Mesenchymal stem cell (in vitro differentiated cells and primary cell): ENCODE measurements around the gene KLK5.
A peak's percentile ranks its signal among the peaks of the same experiment; 100 is the strongest.

Source experiments
- DNase-seq: peaks from one replicate; pipeline ENCODE4 v3.0.0-alpha.2; 2013
- H2AFZ ChIP-seq: one replicate; pipeline ENCODE4 v1.6.1; 2013; ENCODE audit warnings: low read depth, mild to moderate bottlenecking, control low read depth, inconsistent platforms, low read length, moderate library complexity
- H2AK5ac ChIP-seq: 2 replicates; pipeline ENCODE4 v1.6.1; 2013; ENCODE audit warnings: low read length, moderate library complexity, mild to moderate bottlenecking, inconsistent platforms; ENCODE audit not compliant: severe bottlenecking
- H2BK120ac ChIP-seq: one replicate; pipeline ENCODE4 v1.6.1; 2013; ENCODE audit warnings: low read depth, mild to moderate bottlenecking, inconsistent platforms, low read length, moderate library complexity
- H2BK12ac ChIP-seq, 2 experiments: one replicate each; pipeline ENCODE4 v1.6.1; 2013; ENCODE audit warnings: inconsistent platforms in 2 of 2, low read length in 2 of 2, mild to moderate bottlenecking in 2 of 2, moderate library complexity in 2 of 2, control low read depth in 1 of 2
- H2BK15ac ChIP-seq: one replicate; pipeline ENCODE4 v1.6.1; 2013; ENCODE audit warnings: mild to moderate bottlenecking, low read depth, inconsistent platforms; ENCODE audit not compliant: poor library complexity, severe bottlenecking
- H2BK5ac ChIP-seq: 2 replicates; pipeline ENCODE4 v1.6.1; 2013; ENCODE audit warnings: low read depth, mild to moderate bottlenecking, low read length, control low read depth, inconsistent platforms; ENCODE audit not compliant: poor library complexity, severe bottlenecking
- H3K14ac ChIP-seq, 2 experiments: one replicate each; pipeline ENCODE4 v1.6.1; 2013; ENCODE audit warnings: inconsistent platforms in 2 of 2, low read length in 2 of 2, control low read depth in 1 of 2, mild to moderate bottlenecking in 1 of 2, moderate library complexity in 1 of 2
- H3K18ac ChIP-seq, 2 experiments: one replicate each; pipeline ENCODE4 v1.6.1; 2013; ENCODE audit warnings: inconsistent platforms in 2 of 2, low read length in 2 of 2, control low read depth in 1 of 2, low read depth in 1 of 2, mild to moderate bottlenecking in 1 of 2
- H3K23ac ChIP-seq, 2 experiments: one replicate each; pipeline ENCODE4 v1.6.1; 2013; ENCODE audit warnings: inconsistent platforms in 2 of 2, low read length in 2 of 2, mild to moderate bottlenecking in 2 of 2, moderate library complexity in 2 of 2, control low read depth in 1 of 2
- H3K27ac ChIP-seq: 2 replicates; pipeline ENCODE4 v1.5.1; 2013; ENCODE audit warnings: mild to moderate bottlenecking, moderate library complexity, low read length, control low read depth, inconsistent platforms; ENCODE audit not compliant: poor library complexity, severe bottlenecking
- H3K27me3 ChIP-seq, 2 experiments: 2 replicates each; pipeline versions ENCODE4 v1.6.1 to v1.7.0; 2013; ENCODE audit warnings: low read length in 2 of 2, mild to moderate bottlenecking in 2 of 2, moderate library complexity in 2 of 2, control low read depth in 1 of 2, inconsistent platforms in 1 of 2; ENCODE audit not compliant: control insufficient read depth in 1 of 2, insufficient read depth in 1 of 2
- H3K36me3 ChIP-seq, 2 experiments: 2 replicates each; pipeline versions ENCODE4 v1.6.1 to v1.7.0; 2013; ENCODE audit warnings: low read length in 2 of 2, control low read depth in 1 of 2, inconsistent platforms in 1 of 2, low read depth in 1 of 2, mild to moderate bottlenecking in 1 of 2; ENCODE audit not compliant: insufficient read depth in 2 of 2, control insufficient read depth in 1 of 2
- H3K4ac ChIP-seq, 2 experiments: one replicate each; pipeline ENCODE4 v1.6.1; 2013; ENCODE audit warnings: inconsistent platforms in 2 of 2, low read length in 2 of 2, mild to moderate bottlenecking in 2 of 2, moderate library complexity in 2 of 2, control low read depth in 1 of 2, low read depth in 1 of 2
- H3K4me1 ChIP-seq: 2 replicates; pipeline ENCODE4 v1.6.1; 2013; ENCODE audit warnings: low read depth, low read length, control low read depth; ENCODE audit not compliant: control insufficient read depth, insufficient read depth
- H3K4me2 ChIP-seq: 2 replicates; pipeline ENCODE4 v1.6.1; 2013; ENCODE audit warnings: low read length, mild to moderate bottlenecking, inconsistent platforms; ENCODE audit not compliant: poor library complexity, severe bottlenecking
- H3K4me3 ChIP-seq, 2 experiments: 2 replicates each; pipeline versions ENCODE4 v1.5.1 to v1.7.0; 2013; ENCODE audit warnings: low read length in 2 of 2, mild to moderate bottlenecking in 2 of 2, control low read depth in 1 of 2, low read depth in 1 of 2; ENCODE audit not compliant: insufficient read depth in 1 of 2
- H3K79me1 ChIP-seq: replicated peaks from 2 replicates; pipeline ENCODE4 v1.6.1; 2013; ENCODE audit warnings: mild to moderate bottlenecking, control low read depth, low read length, inconsistent platforms; ENCODE audit not compliant: poor library complexity, severe bottlenecking
- H3K9ac ChIP-seq: 2 replicates; pipeline ENCODE4 v1.7.0; 2013; ENCODE audit warnings: mild to moderate bottlenecking, low read length, moderate library complexity
- H3K9me3 ChIP-seq: 2 replicates; pipeline ENCODE4 v1.7.0; 2013; ENCODE audit warnings: mild to moderate bottlenecking, low read length; ENCODE audit not compliant: control insufficient read depth
- H4K8ac ChIP-seq: one replicate; pipeline ENCODE4 v1.6.1; 2013; ENCODE audit warnings: inconsistent platforms, mild to moderate bottlenecking, low read length, moderate library complexity
- H4K91ac ChIP-seq: one replicate; pipeline ENCODE4 v1.6.1; 2013; ENCODE audit warnings: mild to moderate bottlenecking, low read length, inconsistent platforms
- WGBS: methylation state at CpG from one replicate; pipeline ENCODE4 v1.1.7; 2013; ENCODE audit warnings: mixed read lengths; 5-methylcytosine and 5-hydroxymethylcytosine counted together

KLK5 gene

DNA sequence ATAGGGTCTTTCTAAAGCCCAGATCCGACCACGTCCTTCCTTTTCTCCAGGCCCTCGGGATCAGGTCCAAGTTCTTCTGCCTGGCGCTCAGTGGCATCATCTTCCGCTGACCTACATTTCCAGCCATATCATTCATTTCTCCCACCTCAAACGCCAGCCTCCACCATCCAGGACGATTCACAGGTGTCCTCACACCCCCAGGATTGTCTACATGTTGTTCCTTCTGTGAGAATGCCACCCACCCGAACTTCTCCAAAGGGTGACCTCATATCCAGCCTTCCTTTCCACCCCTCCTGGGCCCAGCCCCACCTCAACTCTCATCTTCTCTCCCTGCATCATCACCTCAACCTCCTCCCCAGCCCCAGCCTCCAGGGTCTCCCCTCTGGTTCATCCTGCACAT lies 4.7 kb upstream of the KLK5 start:
- 66% methylated on average over 8 of the region's 8 CpGs for WGBS
- H4K91ac ChIP-seq = no peak overlapping the region
- H3K4me1 ChIP-seq = no peaks in the 10 kb centered on the region
- no peak overlapping the region for H3K18ac ChIP-seq
- H3K14ac ChIP-seq = no peak overlapping the region
- no peak for DNase-seq
- no peak overlapping the region for H3K4me3 ChIP-seq
- peaks cover 0 to 16% of the 10 kb centered on the region in 2 experiments for H3K27me3 ChIP-seq
- no peak overlapping the region for H2AK5ac ChIP-seq
- H3K27ac ChIP-seq = no peak overlapping the region
- H3K23ac ChIP-seq = no peak overlapping the region
- H3K9me3 ChIP-seq = no peaks in the 10 kb centered on the region
- no peak overlapping the region for H2BK5ac ChIP-seq
- H3K9ac ChIP-seq = no peak overlapping the region
- H2BK12ac ChIP-seq = no peak overlapping the region
- H3K4ac ChIP-seq = no peak overlapping the region
- no peak overlapping the region for H2BK120ac ChIP-seq
- H2AFZ ChIP-seq = no peak overlapping the region
- no peaks in the 10 kb centered on the region for H3K79me1 ChIP-seq
- H2BK15ac ChIP-seq = no peak overlapping the region
- no peak overlapping the region for H4K8ac ChIP-seq
- H3K4me2 ChIP-seq = no peak overlapping the region
- H3K36me3 ChIP-seq = no peaks in the 10 kb centered on the region

DNA sequence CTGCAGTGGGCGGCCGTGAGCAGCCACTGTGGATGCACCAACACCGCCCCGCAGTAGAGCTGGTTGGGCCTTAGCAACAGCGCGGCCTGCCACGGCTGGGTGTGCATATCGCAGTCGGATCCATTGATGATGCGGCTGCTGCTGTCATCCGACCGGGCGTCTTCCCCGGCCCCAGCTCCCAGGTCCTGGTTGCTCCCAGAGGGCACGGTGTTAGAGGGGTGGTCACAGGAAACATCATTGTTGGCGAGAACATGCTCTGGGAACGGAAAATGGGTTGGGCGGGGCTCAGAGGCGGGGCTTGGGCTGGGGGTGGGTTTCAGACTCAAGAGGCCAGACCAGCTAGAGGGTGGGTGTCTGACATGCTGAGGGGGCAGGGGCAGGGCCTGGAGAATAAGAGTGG lies 3.0 kb downstream of the KLK5 start:
- H4K8ac ChIP-seq = no peak overlapping the region
- H3K4me1 ChIP-seq = no peaks in the 10 kb centered on the region
- H2BK120ac ChIP-seq = no peak overlapping the region
- H3K27ac ChIP-seq = no peak overlapping the region
- H3K9ac ChIP-seq = no peak overlapping the region
- no peaks in the 10 kb centered on the region for H3K36me3 ChIP-seq
- H3K14ac ChIP-seq = no peak overlapping the region
- DNase-seq = no peak
- H3K27me3 ChIP-seq = peaks cover 0 to 19% of the 10 kb centered on the region in 2 experiments
- no peak overlapping the region for H2BK12ac ChIP-seq
- no peak overlapping the region for H3K4me3 ChIP-seq
- H3K4me2 ChIP-seq = no peak overlapping the region
- no peaks in the 10 kb centered on the region for H3K9me3 ChIP-seq
- no peak overlapping the region for H3K4ac ChIP-seq
- no peak overlapping the region for H3K18ac ChIP-seq
- no peak overlapping the region for H2AFZ ChIP-seq
- no peaks in the 10 kb centered on the region for H3K79me1 ChIP-seq
- H3K23ac ChIP-seq = no peak overlapping the region
- H2BK5ac ChIP-seq = no peak overlapping the region
- H2BK15ac ChIP-seq = no peak overlapping the region
- H4K91ac ChIP-seq = no peak overlapping the region
- H2AK5ac ChIP-seq = no peak overlapping the region
- WGBS = 79% methylated on average over 19 of the region's 19 CpGs

DNA sequence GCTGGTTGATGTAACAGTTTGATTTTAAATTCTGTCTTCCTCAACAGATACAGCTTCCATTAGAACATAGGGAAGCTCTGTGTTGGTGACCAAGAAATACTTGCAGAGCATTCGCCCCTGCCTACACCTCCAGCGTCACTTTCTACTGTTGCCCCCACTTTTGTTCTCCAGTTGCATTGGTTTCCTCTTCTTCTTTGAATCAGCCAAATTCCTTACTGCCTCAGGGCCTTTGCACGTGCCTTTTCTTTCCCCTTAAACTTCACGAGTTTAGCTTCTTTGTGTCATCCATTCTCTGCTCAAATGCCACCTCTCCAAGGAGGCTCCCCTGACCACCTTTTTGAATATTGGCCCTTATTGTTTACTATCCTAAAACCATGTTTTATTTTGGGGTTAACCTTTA lies 5.7 kb downstream of the KLK5 start:
- Histone ChIP-seq H3K18ac (no peak overlapping the region), H2AK5ac (no peak overlapping the region), H2BK5ac (no peak overlapping the region), H3K4me2 (peak overlapping the region; percentile 23), H3K14ac (no peak overlapping the region), H2BK15ac (no peak overlapping the region), H4K8ac (no peak overlapping the region), H2AFZ (no peak overlapping the region), H2BK120ac (no peak overlapping the region), H3K4ac (no peak overlapping the region), H3K23ac (no peak overlapping the region), H3K36me3 (no peaks in the 10 kb centered on the region), H3K27ac (no peak overlapping the region), H3K4me1 (no peaks in the 10 kb centered on the region), H4K91ac (no peak overlapping the region), H3K9me3 (no peaks in the 10 kb centered on the region), H3K79me1 (no peaks in the 10 kb centered on the region), H3K4me3 (no peak overlapping the region), H2BK12ac (no peak overlapping the region), H3K9ac (no peak overlapping the region), H3K27me3 (peaks cover 0 to 9% of the 10 kb centered on the region in 2 experiments)
- WGBS = 59% methylated on average over 4 of the region's 4 CpGs
- DNase-seq = no peak

DNA sequence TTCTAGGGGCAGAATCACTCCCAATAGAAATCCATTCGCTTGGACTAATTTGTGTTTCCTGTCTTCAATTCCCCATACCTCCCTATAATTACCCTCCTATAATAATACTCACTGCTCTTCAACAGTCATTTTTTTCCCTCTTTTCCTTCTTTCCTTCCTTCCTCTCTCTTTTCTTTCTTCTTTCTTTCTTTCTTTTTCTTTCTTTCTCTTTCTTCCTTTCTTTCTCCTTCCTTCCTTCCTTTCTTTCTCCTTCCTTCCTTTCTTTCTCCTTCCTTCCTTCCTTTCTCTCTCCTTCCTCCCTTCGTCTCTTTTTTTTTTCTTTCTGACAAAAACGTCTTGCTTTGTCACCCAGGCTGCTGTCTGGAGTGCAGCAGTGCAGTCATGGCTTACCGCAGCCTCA lies 8.0 kb downstream of the KLK5 start:
- H2BK15ac ChIP-seq = no peak overlapping the region
- no peak overlapping the region for H2BK5ac ChIP-seq
- H3K4ac ChIP-seq = no peak overlapping the region
- H4K8ac ChIP-seq = no peak overlapping the region
- H2BK120ac ChIP-seq = no peak overlapping the region
- H2AFZ ChIP-seq = no peak overlapping the region
- H3K9ac ChIP-seq = no peak overlapping the region
- no peak overlapping the region for H3K27ac ChIP-seq
- H4K91ac ChIP-seq = no peak overlapping the region
- H3K4me3 ChIP-seq = no peak overlapping the region
- no peaks in the 10 kb centered on the region for H3K36me3 ChIP-seq
- H3K23ac ChIP-seq = no peak overlapping the region
- H3K14ac ChIP-seq = no peak overlapping the region
- H3K27me3 ChIP-seq = peaks cover 0 to 2% of the 10 kb centered on the region in 2 experiments
- WGBS = 66% methylated on average over 4 of the region's 4 CpGs
- H2AK5ac ChIP-seq = no peak overlapping the region
- no peak for DNase-seq
- no peak overlapping the region for H3K4me2 ChIP-seq
- no peak overlapping the region for H2BK12ac ChIP-seq
- no peaks in the 10 kb centered on the region for H3K79me1 ChIP-seq
- no peak overlapping the region for H3K18ac ChIP-seq
- no peaks in the 10 kb centered on the region for H3K9me3 ChIP-seq
- no peaks in the 10 kb centered on the region for H3K4me1 ChIP-seq
